PC-3 (cell line): ENCODE data around the gene TYW3. TPM values are rescaled to one million over a fixed set of nuclear protein-coding genes. Genes with fewer than 3 reads are reported as not detected.

ENCODE experiments used
- ATAC-seq: fragments of 200-7000 bp; cut with Tn5 transposase; 2 replicates; pipeline ENCODE4 v1.9.1; 2020; ENCODE audit warnings: mild to moderate bottlenecking, moderate library complexity
- BruUV-seq: library from RNA; stranded (reverse); fragments of 400-500 nt; replicated peaks from 2 replicates; lab custom pipeline; 2021; lab: Mats Ljungman, UMichigan
- CTCF ChIA-PET: fragments of 300-600 bp; sonication (Branson Sonifier 250); formaldehyde crosslinking; loops from one replicate; lab custom pipeline; 2022; ENCODE audit warnings: antibody characterized with exemption; lab: Charles Lee
- POLR2A ChIA-PET: fragments of 300-600 bp; sonication (Branson Sonifier 250); formaldehyde crosslinking; loops from one replicate; lab custom pipeline; 2022; ENCODE audit warnings: antibody characterized with exemption; ENCODE audit not compliant: unreplicated experiment; lab: Charles Lee
- DNase-seq: peaks from one replicate; pipeline ENCODE4 v3.0.0-alpha.2; 2015
- H2AFZ ChIP-seq: fragments of 300-600 bp; sonication (generic); 2 replicates; pipeline ENCODE4 v1.6.0; 2016; ENCODE audit warnings: antibody characterized with exemption, low read length
- H3F3A ChIP-seq: fragments of 300-600 bp; sonication (generic); one replicate; pipeline ENCODE4 v1.6.0; 2017; ENCODE audit warnings: antibody characterized with exemption, low read length, control low read depth, mild to moderate bottlenecking; ENCODE audit not compliant: unreplicated experiment
- H3K27ac ChIP-seq: fragments of 300-600 bp; sonication (generic); 2 replicates; pipeline ENCODE4 v1.5.1; 2016; ENCODE audit warnings: mild to moderate bottlenecking, low read length
- H3K27me3 ChIP-seq: fragments of 300-600 bp; sonication (generic); 2 replicates; pipeline ENCODE4 v1.6.1; 2016; ENCODE audit warnings: low read length, mixed read lengths
- H3K36me3 ChIP-seq: fragments of 300-600 bp; sonication (generic); 2 replicates; pipeline ENCODE4 v1.6.1; 2016; ENCODE audit warnings: low read depth, mixed run types, low read length, mixed read lengths
- H3K4me1 ChIP-seq: fragments of 300-600 bp; sonication (generic); 2 replicates; pipeline ENCODE4 v1.5.1; 2016; ENCODE audit warnings: low read length; ENCODE audit not compliant: insufficient read depth
- H3K4me2 ChIP-seq: fragments of 300-600 bp; sonication (generic); 2 replicates; pipeline ENCODE4 v1.6.0; 2016; ENCODE audit warnings: low read length
- H3K4me3 ChIP-seq: fragments of 300-600 bp; sonication (generic); 2 replicates; pipeline ENCODE4 v1.5.1; 2016; ENCODE audit warnings: mild to moderate bottlenecking, low read length, mixed read lengths
- H3K79me2 ChIP-seq: fragments of 300-600 bp; sonication (generic); 2 replicates; pipeline ENCODE4 v1.6.1; 2017; ENCODE audit warnings: low read length, mixed read lengths
- H3K9ac ChIP-seq: fragments of 300-600 bp; sonication (generic); 2 replicates; pipeline ENCODE4 v1.6.0; 2016; ENCODE audit warnings: mild to moderate bottlenecking, low read length
- H3K9me2 ChIP-seq: fragments of 300-600 bp; sonication (generic); replicated peaks from 2 replicates; pipeline ENCODE4 v1.6.1; 2016; ENCODE audit warnings: mixed run types, low read length, mixed read lengths
- H3K9me3 ChIP-seq: fragments of 300-600 bp; sonication (generic); 2 replicates; pipeline ENCODE4 v1.6.1; 2016; ENCODE audit warnings: low read length, mixed read lengths
- H4K20me1 ChIP-seq: fragments of 300-600 bp; sonication (generic); 2 replicates; pipeline ENCODE4 v1.6.1; 2016; ENCODE audit warnings: low read length, mixed read lengths
- CTCF ChIP-seq: fragments of 300-600 bp; sonication (generic); conservative IDR thresholded peaks from 2 replicates; pipeline ENCODE4 v1.5.1; 2017; ENCODE audit warnings: antibody characterized with exemption, low read depth, mild to moderate bottlenecking, low read length
- EZH2 ChIP-seq: fragments of 300-600 bp; sonication (generic); IDR thresholded peaks from one replicate; pipeline ENCODE4 v1.6.1; 2017; ENCODE audit warnings: antibody characterized with exemption, mild to moderate bottlenecking, low read length; ENCODE audit not compliant: unreplicated experiment
- EZH2phosphoT487 ChIP-seq: fragments of 300-600 bp; sonication (generic); IDR thresholded peaks from 2 replicates; pipeline ENCODE4 v1.6.1; 2018; ENCODE audit warnings: mild to moderate bottlenecking, antibody characterized with exemption, low read length, borderline replicate concordance
- intact Hi-C: fragments of 100-400 bp; cut with micrococcal nuclease; formaldehyde crosslinking; loops from 2 replicates; pipeline ENCODE4 v1.9.0; 2023
- total RNA-seq: library from RNA; depleted of rRNA; stranded (reverse); fragments of >200 nt; gene quantifications from 2 replicates; pipeline ENCODE4 v1.2.3, GENCODE V29; 2014

The TYW3 gene
- total RNA-seq, 1 experiment from 2014 or later, result 21.2 TPM

- Histone ChIP-seq H3K4me3 (no peak overlapping the region), H3K79me2 (no peaks in the 10 kb centered on the region), H3K4me1 (peaks cover 37% of the 10 kb centered on the region), H3K27me3 (no peaks in the 10 kb centered on the region), H3K9me3 (no peaks in the 10 kb centered on the region), H3F3A (no peaks in the 10 kb centered on the region), H3K9me2 (no peaks in the 10 kb centered on the region), H3K27ac (peak overlapping the region; percentile 89), H3K9ac (0 out of 2 replicates have a peak overlapping the region, but pooled peaks have one; percentile 0), H3K36me3 (no peaks in the 10 kb centered on the region), H4K20me1 (no peaks in the 10 kb centered on the region), H2AFZ (no peak overlapping the region), H3K4me2 (peak overlapping the region; percentile 72)
- no TSS peak for BruUV-seq
- ATAC-seq (peak; percentile 97), DNase-seq (peak; percentile 93)
- ChIA-PET POLR2A (no interaction called here), CTCF (interaction anchor here (1.0 kb wide), 1 partner anchor 40 kb away, joined by 6 read pairs; the partner anchor contains the start of genes CRYZ and TYW3)
- intact Hi-C loops, result loop anchor here (1.0 to 5.0 kb wide), 5 partner anchors 40 to 851 kb away; partner anchors contain the start of genes CRYZ, FPGT, LRRIQ3 and TYW3
- no peak for TF ChIP-seq EZH2phosphoT487
- TF ChIP-seq CTCF, result no peak
- no peak for TF ChIP-seq EZH2
Observed at GRCh38 chr1:74693473-74693872, 39.5 kb upstream of the TYW3 start.

- Histone ChIP-seq H3K4me2 (no peak overlapping the region), H3K9me2 (no peaks in the 10 kb centered on the region), H4K20me1 (no peaks in the 10 kb centered on the region), H3K36me3 (no peaks in the 10 kb centered on the region), H2AFZ (no peak overlapping the region), H3K27me3 (no peaks in the 10 kb centered on the region), H3K9me3 (no peaks in the 10 kb centered on the region), H3K4me1 (peaks cover 16% of the 10 kb centered on the region), H3K27ac (no peak overlapping the region), H3K4me3 (no peak overlapping the region), H3K9ac (no peak overlapping the region), H3K79me2 (no peaks in the 10 kb centered on the region), H3F3A (no peaks in the 10 kb centered on the region)
- intact Hi-C loops, result no loop called here
- BruUV-seq, result no TSS peak
- no peak for TF ChIP-seq EZH2phosphoT487
- TF ChIP-seq EZH2, result no peak
- no peak for TF ChIP-seq CTCF
- ChIA-PET POLR2A (no interaction called here), CTCF (no interaction called here)
- ATAC-seq (no peak), DNase-seq (no peak)
Observed at GRCh38 chr1:74697832-74698231, 35.1 kb upstream of the TYW3 start.

- Histone ChIP-seq H3K36me3 (no peaks in the 10 kb centered on the region; the same call in 1 of the 2 replicates), H3K27me3 (no peaks in the 10 kb centered on the region), H3K9me2 (no peaks in the 10 kb centered on the region), H3F3A (no peaks in the 10 kb centered on the region), H3K4me3 (no peak overlapping the region), H4K20me1 (no peaks in the 10 kb centered on the region), H3K4me2 (no peak overlapping the region), H3K9me3 (no peaks in the 10 kb centered on the region), H3K79me2 (no peaks in the 10 kb centered on the region), H3K9ac (no peak overlapping the region), H2AFZ (no peak overlapping the region), H3K27ac (no peak overlapping the region), H3K4me1 (peaks cover 4% of the 10 kb centered on the region)
- TF ChIP-seq CTCF (no peak), EZH2phosphoT487 (no peak), EZH2 (no peak)
- ChIA-PET POLR2A (no interaction called here), CTCF (no interaction called here)
- no peak for ATAC-seq
- DNase-seq, result no peak
- intact Hi-C loops, result no loop called here
- BruUV-seq, result no TSS peak
Observed at GRCh38 chr1:74699331-74699730, 33.6 kb upstream of the TYW3 start.
